Fibroblast of villous mesenchyme (primary cell): ENCODE results near the gene DIPK1A. TPM values are rescaled to one million over a fixed set of nuclear protein-coding genes. Genes with fewer than 3 reads are reported as not detected.

Source experiments
- DNase-seq: peaks from one replicate; pipeline ENCODE4 v3.0.0-alpha.2; 2010; ENCODE audit warnings: low read depth
- H3K4me3 ChIP-seq: 2 replicates; pipeline ENCODE4 v1.5.1; 2011; ENCODE audit warnings: low read depth, mild to moderate bottlenecking, low read length
- total RNA-seq: library from RNA; depleted of rRNA; stranded (reverse); fragments of >200 nt; gene quantifications from 2 replicates; pipeline ENCODE4 v1.2.3, GENCODE V29; 2012
- TF ChIP-seq, protein P1 (sequence below): IDR thresholded peaks from 2 replicates; pipeline ENCODE4 v1.5.1; 2012; ENCODE audit warnings: low read depth, mild to moderate bottlenecking, low read length; ENCODE audit not compliant: insufficient read depth

Gene DIPK1A
- total RNA-seq, 1 donor = 39.3 TPM

DNA sequence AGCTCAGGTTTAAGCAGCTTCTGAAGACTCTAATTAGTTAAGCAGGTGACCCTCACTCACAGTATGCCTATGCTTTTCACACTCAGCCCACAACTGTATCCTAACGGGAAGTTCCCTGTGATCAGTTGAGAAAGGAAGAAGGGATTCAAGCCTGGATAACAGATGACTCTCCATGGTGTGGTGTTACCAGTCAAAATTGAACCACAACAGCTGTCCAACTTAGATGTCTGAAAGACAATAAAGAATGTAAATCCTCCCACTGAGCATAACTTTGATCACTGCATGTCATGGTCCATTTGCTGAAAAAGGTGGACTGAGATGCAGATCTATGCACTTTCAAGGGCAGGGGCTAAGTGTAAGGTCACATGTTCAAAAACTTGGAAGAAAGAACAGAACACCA is 32.3 kb upstream of the DIPK1A start:
- no peak for DNase-seq
- TF ChIP-seq, protein P1, sequence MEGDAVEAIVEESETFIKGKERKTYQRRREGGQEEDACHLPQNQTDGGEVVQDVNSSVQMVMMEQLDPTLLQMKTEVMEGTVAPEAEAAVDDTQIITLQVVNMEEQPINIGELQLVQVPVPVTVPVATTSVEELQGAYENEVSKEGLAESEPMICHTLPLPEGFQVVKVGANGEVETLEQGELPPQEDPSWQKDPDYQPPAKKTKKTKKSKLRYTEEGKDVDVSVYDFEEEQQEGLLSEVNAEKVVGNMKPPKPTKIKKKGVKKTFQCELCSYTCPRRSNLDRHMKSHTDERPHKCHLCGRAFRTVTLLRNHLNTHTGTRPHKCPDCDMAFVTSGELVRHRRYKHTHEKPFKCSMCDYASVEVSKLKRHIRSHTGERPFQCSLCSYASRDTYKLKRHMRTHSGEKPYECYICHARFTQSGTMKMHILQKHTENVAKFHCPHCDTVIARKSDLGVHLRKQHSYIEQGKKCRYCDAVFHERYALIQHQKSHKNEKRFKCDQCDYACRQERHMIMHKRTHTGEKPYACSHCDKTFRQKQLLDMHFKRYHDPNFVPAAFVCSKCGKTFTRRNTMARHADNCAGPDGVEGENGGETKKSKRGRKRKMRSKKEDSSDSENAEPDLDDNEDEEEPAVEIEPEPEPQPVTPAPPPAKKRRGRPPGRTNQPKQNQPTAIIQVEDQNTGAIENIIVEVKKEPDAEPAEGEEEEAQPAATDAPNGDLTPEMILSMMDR = no peak
- H3K4me3 ChIP-seq = no peak overlapping the region

DNA sequence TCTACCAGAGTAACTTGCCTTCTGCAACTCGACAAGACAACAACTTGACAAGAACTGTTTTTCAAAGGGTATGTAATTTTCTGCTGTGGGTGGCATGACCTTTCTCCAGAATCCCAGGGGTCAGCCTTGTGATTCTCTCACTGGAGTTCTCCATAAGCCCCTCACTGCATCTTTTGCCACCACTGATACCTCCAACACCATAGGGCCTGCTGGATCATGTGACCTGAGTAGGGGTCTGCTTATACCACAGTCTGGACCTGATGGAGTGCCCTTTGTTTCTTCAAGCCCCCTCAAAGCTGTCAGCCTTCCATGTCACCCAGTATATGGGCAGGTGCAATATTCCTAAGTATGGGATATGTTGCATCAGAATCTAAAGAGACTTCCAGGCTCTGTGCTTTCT is 31.6 kb upstream of the DIPK1A start:
- H3K4me3 ChIP-seq = no peak overlapping the region

DNA sequence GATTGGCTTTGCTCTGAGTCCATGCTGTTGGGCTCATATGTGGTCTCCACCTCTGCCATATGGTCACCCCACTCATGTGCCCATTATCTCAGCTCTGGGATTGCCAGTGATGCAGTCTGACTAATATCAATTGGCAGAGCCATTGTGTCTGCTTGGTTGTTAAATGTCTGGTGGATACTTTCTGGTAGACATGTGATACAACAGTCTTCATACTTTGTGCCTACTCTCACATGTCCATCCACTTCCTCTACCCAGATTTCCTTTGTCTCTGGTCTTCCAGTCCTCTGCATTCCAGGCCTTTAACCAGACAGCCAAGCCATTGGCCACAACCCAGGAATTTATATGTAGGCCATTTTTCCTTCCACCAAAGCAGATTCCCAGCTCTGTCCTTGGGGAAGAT is 30.8 kb upstream of the DIPK1A start:
- H3K4me3 ChIP-seq = no peak overlapping the region
- TF ChIP-seq, protein P1 = no peak
- no peak for DNase-seq

More for the DNA sequence above, 31.6 kb upstream of the DIPK1A start:
- no peak for DNase-seq
- TF ChIP-seq, protein P1 = no peak

DNA sequence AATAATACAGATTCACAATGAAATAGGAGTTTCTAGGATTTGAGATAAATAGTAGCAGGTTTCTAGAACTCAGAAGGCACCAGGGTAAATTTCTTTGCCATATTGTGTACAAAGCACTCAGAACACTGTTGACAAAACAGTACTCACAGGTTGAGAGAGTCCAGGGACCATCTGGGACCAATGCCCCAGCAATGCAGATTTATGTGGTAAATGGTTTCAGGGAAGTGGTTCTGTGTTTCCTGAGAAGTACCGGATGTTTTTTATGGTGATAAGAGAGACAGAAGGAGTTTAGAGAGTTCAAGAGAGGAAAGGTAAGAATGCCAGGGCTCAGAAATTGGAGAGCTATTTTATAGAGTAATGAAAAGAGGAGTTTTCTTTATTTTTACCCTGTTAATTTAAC is 29.6 kb upstream of the DIPK1A start:
- TF ChIP-seq, protein P1 = no peak
- H3K4me3 ChIP-seq = no peak overlapping the region
- no peak for DNase-seq

DNA sequence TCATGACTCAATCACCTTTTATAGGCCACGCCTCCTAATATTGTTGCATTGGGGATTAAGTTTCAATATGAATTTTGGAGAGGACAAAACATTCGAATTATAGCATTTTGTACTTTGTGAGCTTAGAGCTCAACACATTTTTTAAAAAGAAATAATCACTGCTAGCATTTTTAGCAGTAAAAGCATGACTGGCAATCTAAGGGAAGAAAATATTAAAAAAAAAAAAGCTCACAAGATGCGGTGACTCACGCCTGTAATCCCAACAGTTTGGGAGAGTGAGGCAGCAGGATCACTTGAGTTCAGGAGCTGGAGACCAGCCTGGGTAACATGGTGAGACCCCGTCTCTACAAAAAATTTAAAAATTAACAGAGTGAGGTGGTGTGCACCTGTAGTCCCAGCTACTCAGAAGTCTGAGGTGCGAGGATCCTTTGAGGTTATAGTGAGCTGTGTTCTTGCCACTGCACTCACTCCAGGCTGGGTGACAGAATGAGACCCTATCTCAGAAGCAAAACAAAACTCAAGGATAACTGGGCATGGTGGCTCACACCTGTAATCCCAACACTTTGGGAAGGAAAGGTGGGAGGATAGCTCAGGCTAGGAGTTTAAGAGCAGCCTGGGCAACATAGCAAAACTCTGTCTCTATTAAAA is 28.8 kb upstream of the DIPK1A start:
- DNase-seq = peak; percentile 44
- TF ChIP-seq, protein P1 = no peak

DNA sequence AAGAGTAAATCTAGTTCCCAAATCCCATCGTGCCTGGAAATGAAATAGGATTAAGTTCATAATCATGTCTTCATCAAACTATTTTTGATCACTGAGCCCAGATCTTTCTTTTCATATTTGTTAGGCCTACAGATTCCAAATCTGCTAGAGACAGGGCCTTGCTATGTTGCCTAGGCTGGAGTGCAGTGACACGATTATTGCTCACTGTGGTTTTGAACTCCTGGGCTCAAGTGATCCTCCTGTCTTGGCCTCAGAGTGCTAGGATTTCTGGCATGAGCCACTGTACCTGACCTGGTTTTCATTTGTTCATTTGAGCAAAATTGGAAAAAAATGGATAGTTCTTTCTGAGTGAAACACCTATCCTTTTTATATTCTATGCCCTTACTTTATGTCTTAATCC is 28.0 kb upstream of the DIPK1A start:
- no peak overlapping the region for H3K4me3 ChIP-seq
- TF ChIP-seq, protein P1 = no peak
- DNase-seq = no peak

More for the DNA sequence above, 28.8 kb upstream of the DIPK1A start:
- no peak overlapping the region for H3K4me3 ChIP-seq

DNA sequence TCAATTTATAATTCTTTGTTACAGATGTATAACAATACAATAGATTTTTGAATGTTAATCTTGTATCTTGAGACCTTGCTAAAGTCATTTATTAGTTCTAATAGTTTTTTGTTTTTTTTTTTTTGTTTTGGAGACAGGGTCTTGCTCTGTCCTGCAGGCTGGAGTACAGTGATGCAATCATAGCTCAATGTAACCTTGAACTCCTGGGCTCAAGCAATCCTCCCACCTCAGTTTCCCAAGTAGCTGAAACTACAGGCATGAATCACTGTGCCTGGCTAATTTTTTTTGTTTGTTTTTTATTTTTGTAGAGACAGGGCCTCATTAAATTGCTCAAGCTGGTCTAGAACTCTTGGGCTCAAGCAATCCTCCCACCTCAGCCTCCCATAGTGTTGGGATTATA is 26.2 kb upstream of the DIPK1A start:
- DNase-seq = peak; percentile 27
- no peak overlapping the region for H3K4me3 ChIP-seq
- TF ChIP-seq, protein P1 = no peak
